CD4-positive, CD25-positive, alpha-beta regulatory T cell (primary cell): Measurements from ENCODE around the gene SRGAP2B. TPM values are rescaled to one million over a fixed set of nuclear protein-coding genes. Genes with fewer than 3 reads are reported as not detected.
"Not testable (repeated sequence)": the region's sequence is repeated elsewhere in the genome, so short reads cannot be mapped to it uniquely, and the experiment has no call there.

Experiments used
- ATAC-seq, 2 donors: fragments of 150-1000 bp; cut with Tn5 transposase; one replicate each; pipeline ENCODE4 v1.10.0; 2021; ENCODE audit warnings: low read depth in 2 of 2, moderate number of reproducible peaks in 2 of 2, moderate library complexity in 1 of 2
- DNase-seq, 3 donors: peaks; one replicate each; pipeline versions ENCODE4 v3.0.0 to v3.0.0-alpha.2; 2012 to 2022; ENCODE audit warnings: mixed read lengths in 1 of 3
- H3K27ac ChIP-seq: one replicate; pipeline ENCODE4 v1.7.0; 2013; ENCODE audit warnings: mild to moderate bottlenecking, low read length; ENCODE audit not compliant: insufficient read depth, poor library complexity, severe bottlenecking
- H3K27me3 ChIP-seq: one replicate; pipeline ENCODE4 v1.7.0; 2013; ENCODE audit warnings: low read length; ENCODE audit not compliant: control insufficient read depth, insufficient read depth
- H3K36me3 ChIP-seq: one replicate; pipeline ENCODE4 v1.7.0; 2013; ENCODE audit warnings: mild to moderate bottlenecking, low read length, moderate library complexity; ENCODE audit not compliant: control insufficient read depth, insufficient read depth
- H3K4me1 ChIP-seq: 2 replicates; pipeline ENCODE4 v1.7.0; 2013; ENCODE audit warnings: mild to moderate bottlenecking, low read length; ENCODE audit not compliant: insufficient read depth, control insufficient read depth, poor library complexity, severe bottlenecking
- H3K4me3 ChIP-seq: one replicate; pipeline ENCODE4 v1.7.0; 2013; ENCODE audit warnings: low read depth, mild to moderate bottlenecking, low read length, moderate library complexity
- H3K9me3 ChIP-seq, 2 experiments: 1 replicate in 1 of 2; 2 replicates in 1 of 2; pipeline ENCODE4 v1.7.0; 2013; ENCODE audit warnings: low read length in 2 of 2, mild to moderate bottlenecking in 1 of 2, moderate library complexity in 1 of 2; ENCODE audit not compliant: control insufficient read depth in 2 of 2
- H3K27ac Mint-ChIP-seq, 3 donors: one replicate each; pipeline ENCODE4 v1.8.0; 2020 to 2022; ENCODE audit warnings: mild to moderate bottlenecking in 3 of 3, mixed read lengths in 3 of 3, moderate library complexity in 2 of 3
- H3K27me3 Mint-ChIP-seq: one replicate; pipeline ENCODE4 v1.8.0; 2022; ENCODE audit warnings: mild to moderate bottlenecking, mixed read lengths
- H3K36me3 Mint-ChIP-seq: one replicate; pipeline ENCODE4 v1.8.0; 2020; ENCODE audit warnings: mixed read lengths
- H3K4me1 Mint-ChIP-seq, 4 donors: one replicate each; pipeline ENCODE4 v1.8.0; 2020 to 2022; ENCODE audit warnings: mixed read lengths in 4 of 4, mild to moderate bottlenecking in 1 of 4
- H3K4me3 Mint-ChIP-seq, 4 donors: one replicate each; pipeline ENCODE4 v1.8.0; 2020 to 2022; ENCODE audit warnings: mild to moderate bottlenecking in 4 of 4, mixed read lengths in 4 of 4, moderate library complexity in 3 of 4
- H3K9me3 Mint-ChIP-seq, 7 donors: one replicate each; pipeline ENCODE4 v1.8.0; 2020 to 2022; ENCODE audit warnings: mixed read lengths in 7 of 7, mild to moderate bottlenecking in 3 of 7, moderate library complexity in 2 of 7
- polyA plus RNA-seq, 4 donors: library from polyadenylated mRNA; unstranded; fragments of 300-500 nt; fragmentation: Illumina TruSeq; gene quantifications; one replicate each; pipeline ENCODE4 v1.2.3, GENCODE V29; 2021
- total RNA-seq: library from RNA; stranded (reverse); gene quantifications from one replicate; pipeline ENCODE4 v1.2.3, GENCODE V29; 2022

Gene SRGAP2B
- total and polyA plus RNA-seq, 5 donors from 2014 or later = 1.2 to 36.7 (median 2.1) TPM

GRCh38 chr1:144961604-144962583, 133.2 kb downstream of the SRGAP2B start:
- not testable (repeated sequence) for H3K4me3 ChIP-seq, H3K9me3 Mint-ChIP-seq, H3K27ac ChIP-seq, H3K36me3 ChIP-seq, H3K4me1 ChIP-seq, H3K4me1 Mint-ChIP-seq, H3K27me3 Mint-ChIP-seq, H3K36me3 Mint-ChIP-seq, H3K27me3 ChIP-seq, DNase-seq, H3K27ac Mint-ChIP-seq, ATAC-seq, H3K9me3 ChIP-seq, H3K4me3 Mint-ChIP-seq

- H3K27me3 ChIP-seq, H3K4me3 Mint-ChIP-seq, H3K27ac Mint-ChIP-seq, H3K4me1 Mint-ChIP-seq, DNase-seq, H3K27me3 Mint-ChIP-seq, H3K4me3 ChIP-seq, H3K9me3 Mint-ChIP-seq, H3K27ac ChIP-seq, H3K36me3 ChIP-seq, H3K9me3 ChIP-seq, H3K36me3 Mint-ChIP-seq, ATAC-seq, H3K4me1 ChIP-seq: not testable (repeated sequence)
Observed at GRCh38 chr1:144960929-144961488, 134.1 kb downstream of the SRGAP2B start.

DNA sequence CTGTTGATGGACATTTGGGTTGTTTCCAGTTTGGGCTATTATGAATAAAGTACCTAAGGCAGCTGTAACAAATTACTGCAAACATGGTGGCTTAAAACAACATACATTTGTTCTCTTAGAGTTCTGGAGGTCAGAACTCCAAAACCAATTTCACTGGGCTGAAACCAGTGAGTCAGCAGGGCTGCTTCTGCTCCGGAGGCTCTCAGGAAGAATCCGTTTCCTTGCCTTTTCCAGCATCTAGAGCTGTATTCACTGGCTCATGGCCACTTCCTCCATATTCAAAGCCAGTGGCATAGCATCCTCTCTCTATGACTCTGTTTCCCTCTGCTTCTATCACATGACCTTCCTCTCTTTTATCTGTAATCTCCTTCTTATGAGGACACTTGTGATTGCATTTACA, 146.7 kb downstream of the SRGAP2B start:
- not testable (repeated sequence) for H3K27me3 ChIP-seq, H3K36me3 Mint-ChIP-seq, DNase-seq, ATAC-seq, H3K27ac ChIP-seq, H3K4me3 ChIP-seq, H3K4me1 Mint-ChIP-seq, H3K27ac Mint-ChIP-seq, H3K27me3 Mint-ChIP-seq, H3K4me1 ChIP-seq, H3K9me3 Mint-ChIP-seq, H3K9me3 ChIP-seq, H3K4me3 Mint-ChIP-seq, H3K36me3 ChIP-seq

GRCh38 chr1:144947495-144947894, 147.6 kb downstream of the SRGAP2B start:
- not testable (repeated sequence) for H3K9me3 ChIP-seq, DNase-seq, H3K4me3 ChIP-seq, H3K36me3 Mint-ChIP-seq, H3K27ac Mint-ChIP-seq, H3K4me1 Mint-ChIP-seq, H3K9me3 Mint-ChIP-seq, H3K4me3 Mint-ChIP-seq, H3K4me1 ChIP-seq, H3K36me3 ChIP-seq, H3K27ac ChIP-seq, H3K27me3 Mint-ChIP-seq, ATAC-seq, H3K27me3 ChIP-seq

GRCh38 chr1:144946525-144947480, 148.3 kb downstream of the SRGAP2B start:
- not testable (repeated sequence) for H3K4me3 ChIP-seq, H3K36me3 Mint-ChIP-seq, H3K4me1 Mint-ChIP-seq, H3K36me3 ChIP-seq, H3K27ac ChIP-seq, H3K27me3 ChIP-seq, H3K4me1 ChIP-seq, ATAC-seq, DNase-seq, H3K27me3 Mint-ChIP-seq, H3K9me3 ChIP-seq, H3K9me3 Mint-ChIP-seq, H3K27ac Mint-ChIP-seq, H3K4me3 Mint-ChIP-seq

- not testable (repeated sequence) for H3K9me3 ChIP-seq, H3K36me3 ChIP-seq, H3K4me3 Mint-ChIP-seq, H3K4me1 ChIP-seq, H3K4me3 ChIP-seq, DNase-seq, H3K27ac ChIP-seq, ATAC-seq, H3K27me3 Mint-ChIP-seq, H3K4me1 Mint-ChIP-seq, H3K27ac Mint-ChIP-seq, H3K27me3 ChIP-seq, H3K9me3 Mint-ChIP-seq, H3K36me3 Mint-ChIP-seq
Observed at GRCh38 chr1:144941710-144942109, 153.4 kb downstream of the SRGAP2B start.

- ATAC-seq, DNase-seq, H3K4me3 ChIP-seq: not testable (repeated sequence)
Observed at GRCh38 chr1:144940054-144940453, 155.1 kb downstream of the SRGAP2B start.

More at GRCh38 chr1:144940054-144940453, 155.1 kb downstream of the SRGAP2B start:
- not testable (repeated sequence) for H3K27ac ChIP-seq, H3K27me3 ChIP-seq, H3K4me1 ChIP-seq, H3K27ac Mint-ChIP-seq, H3K36me3 ChIP-seq, H3K4me3 Mint-ChIP-seq, H3K36me3 Mint-ChIP-seq, H3K9me3 Mint-ChIP-seq, H3K9me3 ChIP-seq, H3K4me1 Mint-ChIP-seq, H3K27me3 Mint-ChIP-seq
